ENCODE data around the gene HRH1.

DNA sequence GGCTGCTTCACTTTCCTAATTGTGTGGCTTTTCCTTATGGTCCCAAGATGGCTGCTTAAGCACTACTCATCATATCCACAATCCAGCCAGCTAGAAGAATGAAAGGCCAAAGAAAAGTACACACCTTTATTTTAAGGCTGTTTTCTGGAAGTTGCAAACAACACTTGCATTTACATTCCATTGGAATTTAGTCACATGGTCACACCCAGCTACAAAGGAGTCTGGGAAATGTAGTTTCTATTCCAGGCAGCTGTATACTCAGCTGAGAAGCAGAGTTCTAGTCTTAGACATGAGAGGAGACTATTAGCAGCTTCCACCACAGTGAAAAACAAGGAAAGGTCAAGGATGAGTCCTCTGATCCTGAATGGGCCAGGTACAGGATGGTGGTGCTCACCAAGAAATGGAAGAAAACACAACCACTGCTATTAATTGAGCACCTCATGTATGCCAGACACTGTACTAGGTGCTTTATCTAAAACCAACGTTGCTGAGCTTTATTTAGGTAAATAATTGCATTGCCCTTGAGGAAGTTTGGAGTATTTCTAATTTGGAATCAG is 89.9 kb downstream of the HRH1 start:
- TF ChIP-seq POLR2A (IDR thresholded peaks at IDR 0.05; ENCODE audit: low read length) (no peak), GATA1 (IDR thresholded peaks at IDR 0.05; ENCODE audit: low read depth, low read length) (no peak)

All from erythroblast (primary cell).